Measurements from ENCODE around the gene IFNA16. TPM values are rescaled to one million over a fixed set of nuclear protein-coding genes. Genes with fewer than 3 reads are reported as not detected.
"Not testable (repeated sequence)": the region's sequence is repeated elsewhere in the genome, so short reads cannot be mapped to it uniquely, and the experiment has no call there.

IFNA16 gene
- total RNA-seq, 1 donor from 2014 or later = not detected

- Histone ChIP-seq H3K4me1 (no peaks in the 10 kb centered on the region), H3K9me3 (no peaks in the 10 kb centered on the region), H3K36me3 (no peaks in the 10 kb centered on the region), H3K4me3 (no peak overlapping the region), H3K27ac (no peak overlapping the region), H3K27me3 (no peaks in the 10 kb centered on the region)
- DNase-seq (ENCODE audit: extremely low spot score in 2 of 2) = no peak
- intact Hi-C loops (cut with DNase I) = no loop called here
- TF ChIP-seq POLR2AphosphoS5 (IDR thresholded peaks at IDR 0.05; ENCODE audit: insufficient read depth in 1 of 2, low read depth in 1 of 2) (no peak), CTCF (IDR thresholded peaks at IDR 0.05) (no peak), POLR2A (IDR thresholded peaks at IDR 0.05) (no peak)
Observed at GRCh38 chr9:21234153-21234687, 17.1 kb upstream of the IFNA16 start.

GRCh38 chr9:21233258-21233657 lies 16.1 kb upstream of the IFNA16 start:
- no peaks in the 10 kb centered on the region for H3K36me3 ChIP-seq
- no peaks in the 10 kb centered on the region for H3K27me3 ChIP-seq
- no peaks in the 10 kb centered on the region for H3K9me3 ChIP-seq
- intact Hi-C loops (cut with DNase I) = no loop called here
- no peaks in the 10 kb centered on the region for H3K4me1 ChIP-seq
- DNase-seq (ENCODE audit: extremely low spot score in 2 of 2) = no peak
- TF ChIP-seq CTCF (IDR thresholded peaks at IDR 0.05) = no peak
- no peak for TF ChIP-seq POLR2A (IDR thresholded peaks at IDR 0.05)
- TF ChIP-seq POLR2AphosphoS5 (IDR thresholded peaks at IDR 0.05; ENCODE audit: insufficient read depth in 1 of 2, low read depth in 1 of 2) = no peak
- H3K27ac ChIP-seq = no peak overlapping the region
- H3K4me3 ChIP-seq = no peak overlapping the region

- intact Hi-C loops (cut with DNase I) = no loop called here
- H3K4me3 ChIP-seq = no peak within 1 kb of the TSS
- no peaks in the 10 kb centered on the region for H3K9me3 ChIP-seq
Observed at GRCh38 chr9:21228122-21228521, 11.0 kb upstream of the IFNA16 start, which contains the start of gene IFNA17. IFNA17 (minus strand) TSS chr9:21228222; CDS start chr9:21228173, 49 bp downstream.

GRCh38 chr9:21213411-21214326 lies 3.4 kb downstream of the IFNA16 start:
- intact Hi-C loops (cut with DNase I); H3K27ac ChIP-seq; H3K4me1 ChIP-seq; H3K9me3 ChIP-seq; H3K4me3 ChIP-seq; H3K27me3 ChIP-seq; H3K36me3 ChIP-seq; DNase-seq (ENCODE audit: extremely low spot score in 2 of 2): not testable (repeated sequence)

More at GRCh38 chr9:21228122-21228521, 11.0 kb upstream of the IFNA16 start, which contains the start of gene IFNA17:
- no peaks in the 10 kb centered on the region for H3K4me1 ChIP-seq
- TF ChIP-seq POLR2A (IDR thresholded peaks at IDR 0.05) (no peak), CTCF (IDR thresholded peaks at IDR 0.05) (no peak), POLR2AphosphoS5 (IDR thresholded peaks at IDR 0.05; ENCODE audit: insufficient read depth in 1 of 2, low read depth in 1 of 2) (no peak)
- H3K36me3 ChIP-seq = no peaks in the 10 kb centered on the region
- no peak within 1 kb of the TSS for H3K27ac ChIP-seq
- H3K27me3 ChIP-seq = no peaks in the 10 kb centered on the region
- DNase-seq (ENCODE audit: extremely low spot score in 2 of 2) = no peak

GRCh38 chr9:21212160-21212559 lies 5.0 kb downstream of the IFNA16 start:
- H3K27me3 ChIP-seq; H3K4me3 ChIP-seq; intact Hi-C loops (cut with DNase I); H3K27ac ChIP-seq; H3K9me3 ChIP-seq; DNase-seq (ENCODE audit: extremely low spot score in 2 of 2); H3K4me1 ChIP-seq; H3K36me3 ChIP-seq: not testable (repeated sequence)

- DNase-seq (ENCODE audit: extremely low spot score in 2 of 2); H3K4me3 ChIP-seq; H3K27ac ChIP-seq; H3K4me1 ChIP-seq; H3K9me3 ChIP-seq; intact Hi-C loops (cut with DNase I); H3K27me3 ChIP-seq; H3K36me3 ChIP-seq: not testable (repeated sequence)
Observed at GRCh38 chr9:21210782-21211181, 6.3 kb downstream of the IFNA16 start.
